ENCODE results near the gene CLIP1. TPM values are rescaled to one million over a fixed set of nuclear protein-coding genes. Genes with fewer than 3 reads are reported as not detected.

The CLIP1 gene
- total RNA-seq, 1 experiment from 2014 or later: 62.2 TPM

DNA sequence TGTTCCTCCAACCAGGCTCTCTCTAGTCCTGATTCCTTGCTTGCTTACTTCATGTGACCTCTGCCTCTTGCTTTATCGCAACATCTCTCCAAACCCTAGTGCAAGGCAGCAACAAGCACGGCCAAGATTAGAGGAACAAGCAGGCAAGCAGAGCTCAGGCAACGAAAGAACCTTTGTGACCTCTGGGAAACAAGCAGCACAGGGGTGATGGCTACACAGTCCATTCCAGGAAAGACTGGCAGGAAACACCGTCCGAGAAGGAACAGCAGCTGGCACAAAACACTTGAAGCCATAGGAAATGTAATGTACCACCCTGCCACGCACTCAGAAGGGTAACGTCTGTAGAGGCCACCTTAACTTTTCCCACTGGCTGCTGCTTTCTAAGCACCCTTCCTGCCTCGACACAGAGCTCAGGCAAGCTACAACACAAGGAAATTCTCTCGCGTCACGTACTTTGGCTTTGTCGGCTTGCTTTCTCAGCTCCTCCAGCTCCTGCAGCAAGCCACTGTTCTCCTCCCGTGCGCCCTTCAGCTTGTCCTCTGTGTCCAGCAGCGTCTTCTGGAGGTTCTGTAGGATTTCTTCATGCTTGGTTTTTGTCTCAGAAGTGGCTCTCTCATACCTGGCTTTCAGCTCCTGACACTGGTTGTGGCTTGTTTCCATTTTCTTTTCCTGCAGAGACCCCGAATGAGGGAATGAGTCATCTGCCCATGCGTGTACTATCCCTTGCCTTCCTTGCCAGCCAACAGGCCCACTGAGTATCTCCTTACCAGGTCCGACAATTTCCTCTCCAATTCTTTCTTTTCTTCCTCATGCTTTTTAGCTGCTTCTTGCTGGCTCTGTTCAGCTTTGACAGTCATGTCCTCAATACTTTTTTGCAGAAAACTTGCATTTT is 94.7 kb downstream of the CLIP1 start:
- intact Hi-C loops (cut with micrococcal nuclease; ENCODE audit: unreplicated experiment): no loop called here
- TF ChIP-seq, protein P1, sequence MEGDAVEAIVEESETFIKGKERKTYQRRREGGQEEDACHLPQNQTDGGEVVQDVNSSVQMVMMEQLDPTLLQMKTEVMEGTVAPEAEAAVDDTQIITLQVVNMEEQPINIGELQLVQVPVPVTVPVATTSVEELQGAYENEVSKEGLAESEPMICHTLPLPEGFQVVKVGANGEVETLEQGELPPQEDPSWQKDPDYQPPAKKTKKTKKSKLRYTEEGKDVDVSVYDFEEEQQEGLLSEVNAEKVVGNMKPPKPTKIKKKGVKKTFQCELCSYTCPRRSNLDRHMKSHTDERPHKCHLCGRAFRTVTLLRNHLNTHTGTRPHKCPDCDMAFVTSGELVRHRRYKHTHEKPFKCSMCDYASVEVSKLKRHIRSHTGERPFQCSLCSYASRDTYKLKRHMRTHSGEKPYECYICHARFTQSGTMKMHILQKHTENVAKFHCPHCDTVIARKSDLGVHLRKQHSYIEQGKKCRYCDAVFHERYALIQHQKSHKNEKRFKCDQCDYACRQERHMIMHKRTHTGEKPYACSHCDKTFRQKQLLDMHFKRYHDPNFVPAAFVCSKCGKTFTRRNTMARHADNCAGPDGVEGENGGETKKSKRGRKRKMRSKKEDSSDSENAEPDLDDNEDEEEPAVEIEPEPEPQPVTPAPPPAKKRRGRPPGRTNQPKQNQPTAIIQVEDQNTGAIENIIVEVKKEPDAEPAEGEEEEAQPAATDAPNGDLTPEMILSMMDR (conservative IDR thresholded peaks at IDR 0.05; ENCODE audit: low read depth, low read length): no peak
- TF ChIP-seq EZH2 (IDR thresholded peaks at IDR 0.05; ENCODE audit: borderline replicate concordance, low read depth, low read length, poor library complexity, severe bottlenecking): no peak

DNA sequence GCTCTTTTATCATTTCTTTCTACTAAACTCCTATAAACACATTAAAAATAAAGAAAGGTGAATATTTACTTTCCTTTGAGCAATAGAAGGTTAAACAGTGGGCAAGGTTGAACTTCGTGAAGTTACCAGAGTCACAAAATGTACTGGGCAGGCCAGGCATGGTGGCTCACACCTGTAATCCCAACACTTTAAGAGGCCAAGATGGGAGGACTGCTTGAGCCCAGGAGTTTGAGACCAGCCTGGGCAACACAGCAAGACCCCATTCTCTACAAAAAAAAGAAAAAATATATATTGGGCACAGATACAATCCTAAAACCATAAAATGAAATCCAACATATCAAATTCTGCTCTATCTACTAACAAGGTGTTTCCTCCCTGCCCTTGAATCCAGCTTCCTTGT is 95.5 kb downstream of the CLIP1 start:
- no peak overlapping the region for H3K27ac ChIP-seq (ENCODE audit: low read depth, low read length, poor library complexity, severe bottlenecking)
- H3K36me3 ChIP-seq (ENCODE audit: insufficient read depth, low read length, poor library complexity, severe bottlenecking): peaks cover 15% of the 10 kb centered on the region
- no peak for DNase-seq (ENCODE audit: low spot score)
- H3K27me3 ChIP-seq (replicated peaks; ENCODE audit: insufficient read depth, low read depth, low read length, poor library complexity): no peaks in the 10 kb centered on the region
- intact Hi-C loops (cut with micrococcal nuclease; ENCODE audit: unreplicated experiment): no loop called here
- no peak overlapping the region for H3K4me3 ChIP-seq (ENCODE audit: low read depth, low read length, poor library complexity, severe bottlenecking)
- H3K4me1 ChIP-seq (ENCODE audit: insufficient read depth, low read length, poor library complexity, severe bottlenecking): no peaks in the 10 kb centered on the region
- BruUV-seq (replicated peaks): no TSS peak
- no peak for TF ChIP-seq EZH2 (IDR thresholded peaks at IDR 0.05; ENCODE audit: borderline replicate concordance, low read depth, low read length, poor library complexity, severe bottlenecking)
- TF ChIP-seq, protein P1 (conservative IDR thresholded peaks at IDR 0.05; ENCODE audit: low read depth, low read length): no peak
- POLR2A ChIA-PET (ENCODE audit: low non-redundant PET): no interaction called here
- CTCF ChIA-PET: no interaction called here
- H3K9me3 ChIP-seq (ENCODE audit: low read depth, low read length, poor library complexity, severe bottlenecking): no peaks in the 10 kb centered on the region

More for the DNA sequence above, 94.7 kb downstream of the CLIP1 start:
- BruUV-seq (replicated peaks): no TSS peak
- no peak overlapping the region for H3K27ac ChIP-seq (ENCODE audit: low read depth, low read length, poor library complexity, severe bottlenecking)
- no peak for DNase-seq (ENCODE audit: low spot score)
- H3K27me3 ChIP-seq (replicated peaks; ENCODE audit: insufficient read depth, low read depth, low read length, poor library complexity): no peaks in the 10 kb centered on the region
- ChIA-PET POLR2A (ENCODE audit: low non-redundant PET) (interaction anchor here (0.7 kb wide), 1 partner anchor 11 kb away, joined by 3 read pairs; no protein-coding TSS in a partner anchor), CTCF (no interaction called here)
- H3K4me1 ChIP-seq (ENCODE audit: insufficient read depth, low read length, poor library complexity, severe bottlenecking): no peaks in the 10 kb centered on the region
- H3K9me3 ChIP-seq (ENCODE audit: low read depth, low read length, poor library complexity, severe bottlenecking): no peaks in the 10 kb centered on the region
- H3K4me3 ChIP-seq (ENCODE audit: low read depth, low read length, poor library complexity, severe bottlenecking): no peak overlapping the region
- peaks cover 15% of the 10 kb centered on the region for H3K36me3 ChIP-seq (ENCODE audit: insufficient read depth, low read length, poor library complexity, severe bottlenecking)

DNA sequence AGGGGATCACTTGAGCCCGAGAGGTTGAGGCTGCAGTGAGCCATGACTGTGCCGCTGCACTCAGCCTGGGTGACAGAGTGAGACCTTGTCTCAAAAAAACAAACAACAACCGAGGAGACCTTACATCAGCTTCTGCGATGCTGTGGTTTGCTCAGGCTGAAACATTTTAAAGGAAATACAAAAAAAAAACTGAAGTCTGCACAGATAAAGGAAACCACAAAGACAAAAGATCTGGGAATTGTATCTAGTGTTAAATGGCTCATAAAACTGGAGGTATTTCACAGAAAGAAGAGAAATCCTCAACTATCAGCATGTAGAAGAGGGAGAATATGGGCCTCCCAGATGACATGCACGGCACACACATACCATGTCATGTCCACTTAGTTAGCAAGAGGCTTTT is 95.9 kb downstream of the CLIP1 start:
- POLR2A ChIA-PET (ENCODE audit: low non-redundant PET): interaction anchor here (0.7 kb wide), 1 partner anchor 121 kb away, joined by 5 read pairs; no protein-coding TSS in a partner anchor
- Histone ChIP-seq H3K36me3 (ENCODE audit: insufficient read depth, low read length, poor library complexity, severe bottlenecking) (peaks cover 15% of the 10 kb centered on the region), H3K9me3 (ENCODE audit: low read depth, low read length, poor library complexity, severe bottlenecking) (no peaks in the 10 kb centered on the region), H3K4me1 (ENCODE audit: insufficient read depth, low read length, poor library complexity, severe bottlenecking) (no peaks in the 10 kb centered on the region), H3K27me3 (replicated peaks; ENCODE audit: insufficient read depth, low read depth, low read length, poor library complexity) (no peaks in the 10 kb centered on the region), H3K4me3 (ENCODE audit: low read depth, low read length, poor library complexity, severe bottlenecking) (no peak overlapping the region), H3K27ac (ENCODE audit: low read depth, low read length, poor library complexity, severe bottlenecking) (no peak overlapping the region)
- intact Hi-C loops (cut with micrococcal nuclease; ENCODE audit: unreplicated experiment): no loop called here
- no peak for DNase-seq (ENCODE audit: low spot score)
- no TSS peak for BruUV-seq (replicated peaks)
- no peak for TF ChIP-seq EZH2 (IDR thresholded peaks at IDR 0.05; ENCODE audit: borderline replicate concordance, low read depth, low read length, poor library complexity, severe bottlenecking)
- TF ChIP-seq, protein P1 (conservative IDR thresholded peaks at IDR 0.05; ENCODE audit: low read depth, low read length): no peak
- CTCF ChIA-PET: no interaction called here

Measured in A673 (cell line).